ENCODE data around the gene EFCAB12. TPM values are rescaled to one million over a fixed set of nuclear protein-coding genes. Genes with fewer than 3 reads are reported as not detected.
"Not testable (repeated sequence)": the region's sequence is repeated elsewhere in the genome, so short reads cannot be mapped to it uniquely, and the experiment has no call there.

The EFCAB12 gene
- total RNA-seq, 1 experiment from 2014 or later = 0.03 TPM

DNA sequence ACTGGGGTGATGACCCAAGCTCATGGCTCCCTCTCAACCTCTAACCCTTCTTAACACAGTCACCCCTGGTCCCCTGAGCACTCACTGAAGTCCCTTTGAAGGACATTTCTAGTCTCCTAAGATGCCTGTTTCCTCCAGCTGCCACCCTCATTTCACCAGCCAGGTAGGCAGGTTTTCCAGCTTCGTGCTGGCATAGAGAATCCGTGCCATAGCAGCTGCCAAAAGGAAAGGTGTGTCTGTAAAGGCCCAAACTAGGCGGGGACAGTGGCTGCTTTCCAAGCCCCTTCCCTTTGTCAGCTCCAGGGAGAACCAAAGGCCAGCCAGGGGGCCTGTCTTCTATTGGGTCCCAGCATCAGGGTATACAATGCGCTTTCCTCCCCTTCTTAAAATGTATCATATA, 36.9 kb downstream of the EFCAB12 start:
- H3K27me3 ChIP-seq, H3K4me3 ChIP-seq, H3K9me3 ChIP-seq, DNase-seq: not testable (repeated sequence)
- H3K36me3 ChIP-seq = peaks cover 61% of the 10 kb centered on the region

DNA sequence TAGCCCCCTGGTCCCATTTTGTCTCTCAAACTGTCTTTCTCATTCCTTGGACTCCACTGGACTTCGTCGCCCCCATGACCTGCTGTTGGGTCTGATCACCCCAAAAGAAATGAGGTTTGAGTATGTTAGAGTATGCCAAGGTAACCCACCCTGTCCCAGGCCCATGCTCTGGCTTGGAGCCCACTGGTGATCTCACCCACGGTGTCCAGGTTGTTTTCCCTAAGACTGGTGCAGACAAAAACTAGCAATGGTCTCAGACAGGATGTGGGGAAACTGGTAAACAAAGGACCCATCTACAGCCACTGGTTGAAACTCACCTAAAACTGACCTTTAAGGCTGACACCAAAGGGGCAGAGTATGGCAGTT, 38.9 kb downstream of the EFCAB12 start:
- no peak for DNase-seq
- Histone ChIP-seq H3K9me3 (no peaks in the 10 kb centered on the region), H3K27me3 (no peaks in the 10 kb centered on the region), H3K4me3 (no peak overlapping the region), H3K36me3 (peaks cover 46% of the 10 kb centered on the region)

DNA sequence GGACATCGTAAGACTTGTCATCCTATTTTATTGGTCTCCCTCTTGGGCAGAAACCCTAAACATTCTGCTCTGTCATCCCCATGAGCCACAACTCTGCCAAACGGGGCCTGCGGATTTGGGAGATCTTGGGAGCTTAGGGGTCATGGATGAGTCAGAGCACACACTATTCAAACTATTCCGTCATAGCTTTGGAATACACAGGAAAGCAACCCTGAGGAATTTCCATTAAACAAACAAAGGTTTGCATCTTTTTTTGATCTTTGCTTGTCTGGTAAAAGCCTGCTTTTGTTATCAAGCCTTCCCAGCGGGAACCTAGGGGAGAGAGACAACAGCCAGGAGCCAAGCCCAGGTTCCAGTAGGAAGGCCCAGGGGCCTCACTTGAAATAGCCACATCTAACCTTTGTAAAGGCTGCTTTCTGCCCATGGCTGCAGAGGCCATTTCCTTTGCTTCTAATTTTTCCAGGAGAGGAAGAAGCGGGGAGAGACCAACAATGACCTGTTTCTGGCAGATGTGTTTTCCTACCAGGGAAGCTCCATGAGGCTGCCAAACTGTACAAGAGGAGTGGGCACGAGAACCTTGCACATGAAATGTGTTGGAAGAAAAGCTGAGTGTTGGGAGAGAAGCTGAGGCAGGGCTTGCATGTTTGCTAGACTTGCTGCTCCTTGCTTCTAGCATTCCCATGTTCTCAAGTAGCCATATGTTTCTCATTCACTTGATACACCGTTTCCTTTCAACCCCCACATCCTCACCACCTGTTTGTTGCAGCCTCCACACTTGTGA, 39.5 kb downstream of the EFCAB12 start:
- H3K27me3 ChIP-seq, H3K9me3 ChIP-seq, H3K4me3 ChIP-seq: not testable (repeated sequence)
- DNase-seq = peak; percentile 71
- peaks cover 46% of the 10 kb centered on the region for H3K36me3 ChIP-seq

DNA sequence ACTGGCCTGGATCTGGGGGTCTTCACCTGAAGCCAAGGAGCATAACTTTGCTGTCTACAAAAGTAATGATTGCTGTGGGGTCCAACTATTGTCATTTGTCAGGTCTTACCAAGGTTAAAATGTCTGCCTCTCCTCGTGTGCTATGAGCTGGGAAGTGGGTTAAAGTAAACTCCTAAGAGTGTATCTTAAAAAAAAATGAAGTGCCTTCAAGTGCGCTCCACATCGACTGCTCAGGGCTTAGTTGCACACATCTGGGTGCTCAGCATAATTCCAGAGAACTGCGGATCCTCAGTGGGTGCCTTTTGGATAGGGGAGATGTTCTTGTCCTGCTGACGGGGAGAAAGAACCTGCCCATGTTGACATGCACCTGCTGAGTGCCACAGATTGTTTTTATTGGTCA, 40.9 kb downstream of the EFCAB12 start:
- Histone ChIP-seq H3K27me3 (no peaks in the 10 kb centered on the region), H3K36me3 (peaks cover 40% of the 10 kb centered on the region), H3K4me3 (no peak overlapping the region), H3K9me3 (no peaks in the 10 kb centered on the region)
- no peak for DNase-seq

DNA sequence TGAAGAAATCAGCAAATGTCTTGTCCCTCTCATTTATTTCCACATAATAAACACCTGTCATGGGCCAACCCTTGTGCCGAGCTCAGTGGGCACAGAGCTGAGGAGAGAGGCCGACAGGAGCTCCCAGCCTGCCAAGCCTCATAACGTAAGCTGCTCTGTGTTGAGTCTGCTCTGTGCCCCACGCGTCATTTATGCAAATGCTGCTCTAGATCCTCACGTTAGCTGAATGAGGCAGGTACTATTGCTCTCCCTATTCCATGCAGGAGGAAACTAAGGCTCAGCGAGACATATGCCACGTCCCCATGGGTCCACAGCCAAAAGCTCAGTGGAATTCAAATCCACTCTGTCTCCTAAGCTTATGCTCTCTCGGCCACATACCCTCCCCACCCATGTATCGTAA, 41.5 kb downstream of the EFCAB12 start:
- DNase-seq = no peak
- Histone ChIP-seq H3K9me3 (no peaks in the 10 kb centered on the region), H3K4me3 (no peak overlapping the region), H3K36me3 (peaks cover 40% of the 10 kb centered on the region), H3K27me3 (no peaks in the 10 kb centered on the region)

DNA sequence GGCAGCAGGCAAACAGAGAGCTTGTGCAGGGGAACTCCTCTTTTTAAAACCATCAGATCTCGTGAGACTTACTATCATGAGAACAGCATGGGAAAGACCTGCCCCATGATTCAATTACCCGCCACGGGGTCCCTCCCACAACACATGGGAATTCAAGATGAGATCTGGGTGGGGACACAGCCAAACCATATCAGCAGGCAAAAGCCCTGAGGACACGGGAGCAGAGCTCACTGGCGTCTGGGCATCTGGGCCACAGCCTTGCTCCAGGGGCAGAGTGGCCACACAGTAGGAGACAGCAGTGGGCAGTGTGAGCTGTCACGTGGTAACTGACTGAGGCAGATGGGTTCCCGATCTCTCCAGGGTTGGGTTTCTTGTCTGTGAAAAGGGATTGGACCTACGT, 42.9 kb downstream of the EFCAB12 start:
- H3K36me3 ChIP-seq = peaks cover 28% of the 10 kb centered on the region
- not testable (repeated sequence) for H3K27me3 ChIP-seq, H3K9me3 ChIP-seq, DNase-seq, H3K4me3 ChIP-seq

DNA sequence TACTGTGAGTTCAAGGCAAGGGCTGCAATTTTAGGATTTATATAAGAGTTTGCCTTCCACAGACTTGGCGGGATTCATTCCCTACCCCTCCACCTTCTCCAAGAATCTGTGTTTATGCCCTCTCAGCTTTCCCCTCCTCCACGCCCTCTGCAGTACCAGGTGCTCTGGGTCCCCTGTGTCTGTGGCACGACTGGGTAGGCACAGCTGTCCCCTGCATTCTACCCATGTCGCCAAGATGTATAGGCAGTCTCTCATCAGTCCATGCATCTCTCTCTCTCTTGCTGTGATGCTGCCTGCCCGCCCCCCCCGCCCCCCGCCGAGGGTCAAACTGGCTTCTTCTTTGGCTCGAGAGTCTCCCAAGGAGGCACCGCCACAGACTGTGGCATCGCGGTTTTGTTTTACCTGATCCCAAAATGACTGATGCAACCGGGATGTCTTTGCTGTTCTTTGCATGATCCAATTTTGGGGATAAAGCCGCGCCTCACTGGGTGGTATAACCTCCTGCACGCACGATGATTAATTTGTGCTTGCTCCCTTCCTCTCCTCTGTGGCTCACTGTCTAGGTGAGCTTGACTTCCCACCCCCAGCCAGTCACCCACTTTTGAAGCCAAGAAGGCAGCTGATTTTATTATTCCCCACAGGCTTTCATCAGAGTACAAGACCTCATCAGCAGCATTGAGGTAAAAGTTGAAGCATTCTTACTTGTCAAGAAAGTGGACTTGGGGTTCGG, 43.7 kb downstream of the EFCAB12 start:
- no peaks in the 10 kb centered on the region for H3K27me3 ChIP-seq
- H3K4me3 ChIP-seq = no peak overlapping the region
- peaks cover 25% of the 10 kb centered on the region for H3K36me3 ChIP-seq
- peaks cover 4% of the 10 kb centered on the region; the same call in 1 of the 2 replicates for H3K9me3 ChIP-seq
- no peak for DNase-seq

DNA sequence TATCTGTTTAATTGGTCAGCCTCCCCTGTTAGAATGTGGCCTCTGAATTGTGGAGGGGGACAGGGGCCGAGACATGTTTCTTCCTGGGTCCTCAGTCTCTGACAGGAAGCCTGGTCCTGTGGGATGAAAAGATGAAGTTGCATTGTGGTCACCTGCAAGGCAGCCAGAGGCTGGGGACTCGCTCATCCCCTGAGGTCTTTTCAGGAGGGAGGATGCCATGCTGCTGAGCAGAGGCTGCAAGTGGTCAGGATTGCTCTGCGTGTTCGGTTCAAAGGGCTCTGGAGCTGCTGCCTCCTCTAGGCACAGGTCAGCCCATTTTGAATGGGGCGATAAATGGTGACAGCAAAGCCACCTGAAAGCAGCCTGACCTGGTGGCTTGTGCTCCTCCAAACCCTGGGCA, 44.3 kb downstream of the EFCAB12 start:
- peaks cover 18% of the 10 kb centered on the region for H3K36me3 ChIP-seq
- H3K4me3 ChIP-seq, H3K9me3 ChIP-seq, DNase-seq, H3K27me3 ChIP-seq: not testable (repeated sequence)

DNA sequence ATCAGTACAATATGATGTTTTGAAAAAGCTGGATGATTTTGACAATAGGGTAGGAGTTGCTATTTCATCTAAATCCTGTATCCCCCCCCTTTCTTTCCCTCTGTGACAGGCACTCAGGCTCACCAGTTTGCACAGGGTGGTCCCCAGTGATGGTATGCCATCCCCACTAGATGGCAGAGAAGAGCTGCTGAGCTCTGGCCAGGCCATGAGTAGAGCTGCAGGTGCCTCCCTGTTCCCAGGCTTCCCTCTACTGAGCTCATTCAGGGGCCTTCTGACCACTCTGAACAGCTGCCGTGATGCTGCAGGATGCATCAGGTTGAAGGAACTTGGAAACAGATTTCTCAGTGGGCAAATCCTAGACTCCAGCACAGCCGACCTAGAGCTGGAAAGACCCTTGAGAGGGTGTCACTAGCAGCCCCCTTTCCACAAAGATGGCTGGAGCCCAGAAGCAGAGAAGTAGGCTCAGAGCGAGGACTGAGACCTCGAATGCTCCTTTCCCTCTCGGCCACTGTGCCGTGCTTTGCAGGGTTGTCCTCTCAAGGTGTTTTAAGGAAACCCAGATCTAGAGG, 45.1 kb downstream of the EFCAB12 start:
- Histone ChIP-seq H3K27me3 (no peaks in the 10 kb centered on the region), H3K9me3 (peaks cover 6% of the 10 kb centered on the region), H3K36me3 (peaks cover 14% of the 10 kb centered on the region), H3K4me3 (no peak overlapping the region)
- DNase-seq = peak; percentile 67

DNA sequence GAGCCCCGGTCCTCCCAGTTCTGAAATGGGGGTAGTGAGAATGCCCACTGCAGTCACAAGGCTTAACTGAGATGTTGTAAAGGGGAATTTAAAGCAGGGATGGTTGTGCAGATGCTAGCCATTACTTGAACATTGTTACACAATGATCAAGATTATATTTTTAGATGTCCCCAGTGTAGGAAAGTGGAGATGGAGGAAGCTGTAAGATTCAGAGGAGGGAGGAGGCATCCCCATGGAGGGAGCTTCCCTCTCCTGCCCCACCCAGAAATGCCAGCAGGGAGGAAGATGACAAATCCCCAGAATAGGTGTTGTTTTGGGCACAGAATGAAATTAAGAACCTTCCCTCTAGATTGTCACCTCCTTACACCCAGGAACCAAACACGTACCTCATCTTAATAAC, 46.1 kb downstream of the EFCAB12 start:
- peaks cover 6% of the 10 kb centered on the region for H3K9me3 ChIP-seq
- no peak overlapping the region for H3K4me3 ChIP-seq
- DNase-seq = no peak
- H3K36me3 ChIP-seq = peaks cover 4% of the 10 kb centered on the region
- H3K27me3 ChIP-seq = no peaks in the 10 kb centered on the region

DNA sequence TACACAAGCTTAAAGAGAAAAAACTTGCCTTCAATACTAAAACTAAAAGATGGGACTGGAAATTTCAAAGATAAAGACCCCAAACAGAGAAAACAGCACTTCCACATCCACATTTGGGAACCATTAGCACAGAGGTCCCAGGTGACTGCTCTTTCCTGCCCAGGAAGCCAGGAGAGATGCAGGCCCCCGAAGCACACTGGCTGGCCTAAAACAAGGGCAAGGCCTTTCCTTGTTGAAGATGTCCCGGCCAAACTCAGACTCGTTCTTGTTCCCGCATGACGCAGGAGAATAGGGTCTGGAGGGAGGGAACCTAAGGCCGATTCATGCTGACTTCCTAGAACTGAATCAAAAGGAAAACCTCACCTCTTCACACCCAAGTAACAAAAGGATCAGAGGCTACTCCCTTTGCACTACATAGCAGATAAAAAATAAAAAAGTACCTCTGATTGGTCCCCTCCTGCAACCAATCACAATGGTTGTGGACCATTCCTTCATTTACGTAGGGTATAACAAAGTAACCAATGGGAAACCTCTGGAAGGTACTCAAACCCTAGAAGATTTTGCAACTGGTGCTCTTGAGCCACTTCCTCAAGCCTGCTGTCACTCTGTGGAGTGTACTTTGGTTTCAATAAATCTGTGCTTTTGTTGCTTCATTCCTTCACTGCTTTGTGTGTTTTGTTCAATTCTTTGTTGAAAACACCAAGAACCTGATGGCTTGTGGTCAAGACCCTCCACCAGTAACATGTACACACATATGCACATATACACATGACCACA, 48.7 kb downstream of the EFCAB12 start:
- Histone ChIP-seq H3K27me3 (no peaks in the 10 kb centered on the region), H3K4me3 (no peak overlapping the region), H3K9me3 (peaks cover 6% of the 10 kb centered on the region), H3K36me3 (no peaks in the 10 kb centered on the region)
- DNase-seq = no peak

DNA sequence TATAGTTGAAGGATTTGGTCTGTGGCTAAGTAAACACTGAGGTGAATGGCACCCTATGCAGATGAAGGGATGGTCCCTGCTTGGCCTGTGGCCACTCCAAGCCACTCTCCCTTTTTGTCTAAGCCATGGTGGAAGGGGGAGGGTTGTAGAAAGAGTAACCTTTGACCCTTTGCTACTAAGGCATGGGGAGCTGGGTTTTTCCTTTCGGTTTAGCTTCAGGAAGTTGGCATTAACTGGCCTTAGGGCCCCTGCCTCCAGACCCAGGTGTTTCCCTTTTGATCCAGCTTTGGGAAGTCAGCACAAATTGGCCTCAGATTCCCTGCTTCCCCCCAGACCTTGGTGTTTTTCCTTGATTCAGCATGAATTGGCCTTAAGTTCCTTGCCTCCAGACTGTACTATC, 49.5 kb downstream of the EFCAB12 start:
- no peaks in the 10 kb centered on the region for H3K36me3 ChIP-seq
- H3K9me3 ChIP-seq = peaks cover 6% of the 10 kb centered on the region
- no peak overlapping the region for H3K4me3 ChIP-seq
- H3K27me3 ChIP-seq = no peaks in the 10 kb centered on the region
- DNase-seq = no peak

DNA sequence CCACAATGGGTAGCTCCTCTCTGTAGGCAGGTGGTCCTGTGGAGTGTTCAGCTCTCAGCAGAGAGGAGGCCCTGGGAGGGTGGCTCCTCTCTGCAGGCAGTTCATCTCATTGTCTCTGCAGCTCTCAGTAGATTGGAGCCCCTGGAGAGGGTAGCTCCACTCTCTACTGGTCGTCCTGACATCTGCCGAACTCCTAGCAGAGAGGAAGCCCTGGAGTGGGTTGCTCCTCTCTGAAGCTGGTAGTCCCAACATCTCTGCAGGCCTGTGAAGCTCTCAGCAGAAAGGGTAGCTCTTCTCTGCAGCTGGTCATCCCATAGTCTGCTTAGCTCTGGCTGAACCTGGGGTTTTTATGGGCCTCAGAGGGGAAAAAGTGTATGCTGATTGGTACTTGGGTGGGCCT, 50.8 kb downstream of the EFCAB12 start:
- no peak for DNase-seq
- no peaks in the 10 kb centered on the region for H3K36me3 ChIP-seq
- H3K27me3 ChIP-seq = no peaks in the 10 kb centered on the region
- H3K4me3 ChIP-seq = no peak overlapping the region
- H3K9me3 ChIP-seq = peaks cover 8% of the 10 kb centered on the region

DNA sequence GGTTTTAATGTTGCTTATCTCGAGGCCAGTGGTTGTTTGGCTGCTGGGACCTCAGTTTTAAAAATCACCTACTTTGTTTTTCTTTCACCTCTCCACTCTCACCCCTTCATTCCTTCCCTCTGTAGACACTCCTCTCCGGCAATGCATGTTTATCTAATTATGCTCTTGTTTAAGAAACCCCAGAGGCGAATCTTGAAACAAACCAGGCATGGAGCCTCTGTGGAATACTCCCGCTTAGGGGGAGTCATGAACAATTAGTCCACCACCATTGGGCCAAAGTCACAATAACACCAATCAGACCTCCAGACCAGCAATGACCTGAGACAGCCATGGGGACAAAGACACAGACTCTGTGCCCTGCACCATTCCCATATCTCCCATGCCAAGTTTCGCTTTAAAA, 53.3 kb downstream of the EFCAB12 start:
- no peaks in the 10 kb centered on the region for H3K36me3 ChIP-seq
- peaks cover 7% of the 10 kb centered on the region for H3K9me3 ChIP-seq
- DNase-seq = no peak
- H3K4me3 ChIP-seq = no peak overlapping the region
- H3K27me3 ChIP-seq = no peaks in the 10 kb centered on the region

DNA sequence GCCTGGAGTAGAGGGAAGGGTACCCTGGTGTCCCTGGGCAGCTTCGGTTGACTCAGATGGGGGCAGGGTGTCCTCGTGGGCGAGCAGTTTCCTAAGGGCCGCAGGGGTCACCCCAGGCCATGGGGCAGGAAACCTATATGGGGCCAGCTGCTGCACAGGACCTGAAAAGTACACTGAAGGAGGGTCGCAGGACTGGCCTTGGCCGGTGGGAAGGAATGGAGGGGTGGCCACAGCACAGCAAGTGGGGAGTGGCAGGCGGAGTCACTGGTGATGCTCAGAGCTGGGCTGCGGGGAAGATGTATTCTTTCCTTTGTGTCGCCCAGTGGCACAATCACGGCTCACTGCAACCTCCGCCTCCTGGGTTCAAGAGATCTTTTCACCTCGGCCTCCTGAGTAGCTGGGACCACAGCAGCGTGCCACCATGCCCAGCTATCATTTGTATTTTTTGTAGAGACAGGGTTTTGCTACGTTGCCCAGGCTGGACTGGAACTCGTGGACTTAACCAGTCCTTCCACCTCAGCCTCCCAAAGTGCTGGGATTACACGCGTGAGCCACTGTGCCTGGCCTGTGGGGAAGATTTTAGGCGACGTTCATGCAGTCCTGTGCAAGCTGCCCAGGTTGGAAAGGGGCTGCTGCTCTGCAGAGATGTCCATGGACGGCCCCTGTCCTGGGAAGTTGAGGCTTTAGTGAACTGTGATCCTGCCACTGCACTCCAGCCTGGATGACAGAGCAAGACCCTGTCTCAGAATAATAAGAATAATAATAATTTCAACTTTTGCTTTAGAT, 57.2 kb downstream of the EFCAB12 start:
- Histone ChIP-seq H3K9me3 (0 out of 2 replicates have a peak, but pooled peaks cover 2% of the 10 kb centered on the region), H3K4me3 (no peak overlapping the region), H3K27me3 (no peaks in the 10 kb centered on the region), H3K36me3 (no peaks in the 10 kb centered on the region)
- DNase-seq = no peak

DNA sequence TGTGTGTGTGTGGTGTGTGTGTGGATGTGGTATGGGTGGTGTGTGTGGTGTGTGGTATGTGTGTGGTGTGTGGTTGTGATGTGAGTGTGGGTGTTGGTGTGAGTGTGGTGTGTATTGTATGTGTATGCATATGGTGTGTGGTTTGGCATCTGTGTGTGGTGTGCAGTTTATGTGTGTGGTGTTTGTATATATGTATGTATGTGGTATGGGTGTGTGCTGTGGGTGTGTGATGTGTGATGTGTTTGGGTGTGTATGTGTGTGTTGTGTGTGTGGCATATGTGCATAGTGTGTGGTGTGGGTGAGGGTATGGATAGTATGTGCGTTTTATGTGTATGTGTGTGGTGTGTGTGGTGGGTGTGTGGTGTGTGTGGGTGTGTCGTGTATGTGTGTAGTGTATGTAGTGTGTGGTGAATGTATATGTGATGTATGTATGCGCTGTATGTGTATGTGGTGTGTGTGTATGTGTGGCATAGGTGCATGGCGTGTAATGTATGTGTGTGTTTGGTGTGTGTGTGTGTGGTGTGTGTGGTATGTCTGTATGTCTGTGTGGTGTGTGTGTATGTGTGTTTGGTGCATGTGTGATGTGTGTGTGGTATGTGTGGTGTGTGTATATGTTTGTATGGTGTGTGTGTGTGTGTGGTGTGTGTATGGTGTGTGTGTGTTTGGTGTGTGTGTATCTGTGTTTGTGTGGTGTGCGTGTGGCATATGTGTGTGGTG, 58.0 kb downstream of the EFCAB12 start:
- Histone ChIP-seq H3K4me3 (no peak overlapping the region), H3K36me3 (no peaks in the 10 kb centered on the region), H3K9me3 (0 out of 2 replicates have a peak, but pooled peaks cover 2% of the 10 kb centered on the region), H3K27me3 (no peaks in the 10 kb centered on the region)
- no peak for DNase-seq
